HG02943 (cell line): Measurements from ENCODE around the gene FLNC.

ENCODE experiments used
- ATAC-seq: cut with Tn5 transposase; IDR thresholded peaks from one replicate; pipeline ENCODE4 v1.9.1; 2021; ENCODE audit warnings: mild to moderate bottlenecking, low read depth, moderate library complexity; ENCODE audit not compliant: unreplicated experiment

The FLNC gene

DNA sequence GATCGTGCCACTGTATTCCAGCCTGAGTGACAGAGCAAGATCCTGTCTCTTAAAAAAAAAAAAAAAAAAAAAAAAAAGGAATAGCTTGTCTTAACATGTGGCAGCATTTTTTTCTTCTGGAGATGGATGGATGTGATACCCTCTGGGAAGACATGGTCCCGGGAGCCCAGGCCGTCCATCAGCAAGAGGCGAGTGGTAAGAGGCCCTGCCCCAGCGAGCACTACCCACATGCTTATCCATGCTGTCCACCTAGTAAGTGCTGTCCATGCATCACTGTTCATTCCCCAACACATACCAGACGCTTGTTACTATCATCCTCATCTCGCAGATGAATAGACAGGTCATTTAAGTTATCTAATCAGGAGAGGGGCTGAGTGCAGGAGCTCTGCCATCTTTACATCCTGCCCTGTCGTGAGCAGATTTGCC lies 45.3 kb downstream of the FLNC start:
- no peak for ATAC-seq

DNA sequence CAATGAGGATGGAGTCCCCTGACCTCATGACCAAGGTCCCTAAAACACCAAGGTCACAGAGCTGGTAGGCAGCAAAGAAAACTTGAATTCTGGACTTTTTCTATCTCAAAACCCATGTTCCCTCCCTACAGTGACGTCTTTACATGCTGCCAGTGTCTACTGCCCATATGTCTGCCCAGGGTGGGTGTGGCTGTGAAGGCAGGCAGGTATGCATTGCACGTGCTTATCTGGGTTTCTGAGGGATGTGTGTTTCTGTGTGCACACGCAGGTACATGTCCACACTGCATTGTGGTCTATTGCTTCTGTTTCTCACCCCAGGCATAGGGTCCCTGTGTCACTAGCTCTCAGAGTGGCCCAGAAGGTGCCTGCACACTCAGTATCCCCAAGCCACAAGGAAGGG lies 45.9 kb downstream of the FLNC start:
- ATAC-seq: no peak

- no peak for ATAC-seq
These were observed 46.4 kb downstream of the FLNC start for GRCh38 chr7:128876586-128876977.

- no peak for ATAC-seq
These were observed 47.0 kb downstream of the FLNC start for GRCh38 chr7:128876978-128877755.

GRCh38 chr7:128877756-128878120 lies 47.5 kb downstream of the FLNC start:
- no peak for ATAC-seq

DNA sequence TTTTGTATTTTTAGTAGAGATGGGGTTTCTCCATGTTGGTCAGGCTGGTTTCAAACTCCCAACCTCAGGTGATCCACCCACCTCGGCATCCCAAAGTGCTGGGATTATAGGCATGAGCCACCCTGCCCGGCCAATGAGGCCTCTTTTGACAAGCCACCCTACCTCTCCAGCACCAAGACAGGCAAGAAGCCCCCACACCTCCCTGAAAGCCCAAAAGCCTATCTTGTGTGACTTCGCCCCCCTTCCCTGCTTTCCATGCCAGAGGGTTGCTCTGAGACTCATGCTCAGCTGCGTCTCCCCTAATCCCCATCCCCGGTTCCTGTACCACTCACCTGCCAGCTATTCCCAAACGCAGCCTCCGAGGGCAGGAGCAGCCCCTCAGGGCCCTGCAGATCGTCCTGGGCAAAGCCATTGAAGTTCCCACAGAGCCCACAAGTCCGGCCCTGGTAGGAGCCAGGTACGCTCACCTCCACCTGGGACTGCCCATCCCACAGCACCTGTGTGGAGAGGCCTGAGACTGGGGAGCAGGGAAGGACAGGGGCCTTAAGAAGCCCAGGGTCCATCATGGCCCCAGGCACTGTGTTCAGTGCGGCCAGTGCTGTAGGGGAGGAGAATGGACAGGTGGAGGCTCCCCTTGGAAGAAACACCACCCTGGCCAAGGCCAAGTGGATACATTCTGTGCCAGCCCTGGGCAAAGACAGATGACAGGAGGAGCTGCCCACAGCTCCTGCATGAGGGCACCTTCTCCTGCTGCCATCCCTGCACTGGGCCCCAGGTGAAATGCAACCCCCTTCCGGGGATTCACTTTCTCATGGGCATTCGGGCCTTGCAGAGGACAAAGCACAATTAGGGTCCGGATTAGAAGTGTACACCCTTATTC lies 48.3 kb downstream of the FLNC start:
- no peak for ATAC-seq

DNA sequence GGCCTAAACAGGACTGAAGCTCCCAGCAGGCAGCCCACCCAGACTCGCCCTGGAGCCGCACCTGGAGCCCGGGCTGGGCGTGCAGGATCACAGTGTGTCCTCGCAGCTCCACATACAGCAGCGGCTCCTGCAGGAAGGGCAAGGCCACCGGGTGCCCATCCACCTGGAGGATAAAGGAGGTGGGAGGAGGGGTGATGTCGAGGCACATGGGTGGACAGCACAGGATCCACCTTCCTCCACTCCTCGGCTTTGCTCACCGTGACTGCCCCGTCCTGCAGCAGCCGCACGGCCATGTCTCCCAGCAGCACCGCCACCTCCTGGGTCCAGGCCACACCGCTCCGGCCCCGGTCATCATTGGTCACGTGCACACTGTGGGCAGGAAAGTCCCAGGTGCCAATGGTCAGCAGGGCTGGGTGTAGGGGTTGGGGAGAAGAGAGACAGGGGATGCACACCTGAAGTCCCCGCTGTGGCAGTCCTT lies 49.3 kb downstream of the FLNC start:
- no peak for ATAC-seq

DNA sequence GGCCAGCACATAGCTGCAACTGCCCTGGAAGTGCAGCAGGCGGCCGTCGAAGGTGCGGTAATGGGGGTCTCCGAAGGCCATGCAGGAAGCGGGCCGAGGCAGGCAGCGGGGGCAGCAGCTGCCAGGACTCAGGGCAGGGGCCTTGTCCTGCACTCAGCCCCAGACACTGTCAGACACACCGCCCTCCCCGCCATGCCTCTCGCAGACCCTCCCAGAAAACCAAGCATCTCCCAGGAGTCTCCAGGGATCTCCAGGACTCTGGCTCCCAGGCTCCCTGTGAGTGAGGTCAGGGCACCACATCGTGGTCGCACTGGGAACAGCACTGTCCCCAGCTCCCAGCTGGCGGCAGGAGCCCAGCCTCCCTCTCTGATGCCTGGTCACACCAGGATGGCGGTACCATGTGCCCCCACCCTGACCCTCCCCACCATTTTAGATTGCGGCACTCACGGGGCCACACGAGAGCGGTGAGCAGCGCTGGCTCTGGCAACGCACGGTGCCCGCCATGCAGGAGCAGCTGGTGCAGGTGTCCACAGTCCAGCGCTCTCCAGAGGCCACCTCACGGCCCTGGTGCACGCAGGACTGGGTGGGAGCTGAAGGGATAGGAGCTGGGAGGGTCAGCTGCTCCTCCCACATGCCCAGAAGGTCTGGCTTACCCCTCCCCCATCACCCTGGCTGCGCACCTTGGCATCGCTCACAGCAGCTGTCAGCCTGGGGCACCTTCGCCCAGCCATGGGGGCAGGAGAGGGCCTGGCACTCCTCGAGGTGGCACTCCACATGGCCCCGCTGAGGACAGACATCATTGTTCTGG lies 49.9 kb downstream of the FLNC start:
- ATAC-seq: no peak

DNA sequence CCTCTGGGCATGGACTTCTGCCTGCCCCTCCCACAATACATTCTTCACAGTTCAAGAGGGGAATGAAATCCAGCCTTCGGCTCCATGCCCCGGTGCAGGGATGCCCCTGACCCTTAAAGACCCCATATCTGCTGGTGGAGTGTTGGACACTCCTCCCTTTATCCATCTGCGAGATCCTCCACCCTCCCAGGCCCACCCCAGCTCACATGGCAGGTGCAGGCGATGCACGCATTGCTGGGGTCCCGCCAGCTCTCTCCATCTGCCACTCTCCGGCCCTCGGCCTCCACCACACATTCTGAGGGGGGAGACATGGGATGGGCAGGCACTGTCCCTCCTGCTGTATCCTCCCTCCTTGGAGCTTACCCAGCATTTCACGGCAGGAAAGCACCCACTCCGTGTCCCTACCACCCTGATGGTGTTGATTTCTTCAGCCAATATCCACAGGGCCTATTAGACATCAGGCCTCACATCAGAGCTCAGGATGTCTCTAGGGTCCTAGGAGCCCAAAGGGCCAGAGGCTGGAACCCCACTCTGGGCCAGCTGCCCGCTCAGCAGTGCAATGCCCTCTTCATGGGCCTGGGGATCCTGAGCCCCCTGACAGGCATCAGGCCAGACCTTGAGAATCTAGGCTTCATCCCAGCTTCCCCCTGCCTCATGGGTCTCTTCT lies 50.7 kb downstream of the FLNC start:
- ATAC-seq: no peak

DNA sequence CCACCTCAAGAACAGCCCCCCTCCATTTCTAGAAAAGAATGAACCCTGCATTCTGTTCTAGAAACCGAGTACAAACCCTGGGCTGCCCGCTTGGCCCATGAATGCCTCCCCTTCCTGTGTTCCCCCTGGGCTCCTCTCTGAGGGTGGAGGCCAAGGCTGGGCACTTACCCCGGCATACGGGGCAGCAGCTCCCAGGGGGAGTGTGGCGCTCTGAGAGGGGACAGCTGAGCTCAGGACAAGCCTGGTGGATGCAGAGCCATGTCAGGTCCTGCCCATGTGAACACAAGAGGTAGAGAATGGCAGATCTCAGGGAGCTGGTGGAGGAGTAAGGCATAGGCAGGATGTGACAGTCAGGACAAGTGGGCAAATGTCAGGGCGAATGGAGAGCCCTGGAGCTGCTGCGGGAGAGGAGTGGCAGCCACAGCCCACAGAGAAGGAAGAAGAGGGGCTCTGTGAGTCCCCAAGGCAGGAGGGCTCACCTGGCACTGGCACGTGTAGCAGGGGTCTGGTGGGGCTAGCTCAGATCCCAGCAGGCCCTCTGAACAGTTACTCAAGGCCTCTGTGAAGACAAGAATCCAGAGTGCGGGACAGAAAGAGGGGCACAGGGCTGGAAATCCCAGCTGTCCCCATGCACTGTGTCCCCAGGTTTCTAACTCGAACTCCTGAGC lies 51.4 kb downstream of the FLNC start:
- ATAC-seq: no peak

DNA sequence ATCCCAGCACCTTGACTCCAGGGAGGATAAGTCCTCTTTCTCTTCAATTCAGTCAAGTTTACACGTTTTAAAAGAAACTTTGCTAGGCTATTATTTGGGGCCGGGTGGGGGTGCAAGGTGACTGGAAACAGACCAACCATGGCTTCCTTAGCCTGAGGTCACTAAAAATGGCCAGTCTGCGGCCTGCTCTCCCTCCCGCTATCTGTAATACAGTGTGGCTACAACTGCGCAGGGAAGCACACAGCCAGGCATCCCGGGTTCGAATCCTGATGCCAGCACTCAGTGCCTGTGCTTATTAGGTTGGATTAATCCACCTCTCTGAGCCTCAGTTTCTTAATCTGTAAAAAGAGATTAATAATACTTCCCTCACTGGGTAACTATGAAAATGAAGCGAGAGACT lies 51.9 kb downstream of the FLNC start:
- ATAC-seq: no peak

- no peak for ATAC-seq
These were observed 53.6 kb downstream of the FLNC start for GRCh38 chr7:128883622-128884448.

DNA sequence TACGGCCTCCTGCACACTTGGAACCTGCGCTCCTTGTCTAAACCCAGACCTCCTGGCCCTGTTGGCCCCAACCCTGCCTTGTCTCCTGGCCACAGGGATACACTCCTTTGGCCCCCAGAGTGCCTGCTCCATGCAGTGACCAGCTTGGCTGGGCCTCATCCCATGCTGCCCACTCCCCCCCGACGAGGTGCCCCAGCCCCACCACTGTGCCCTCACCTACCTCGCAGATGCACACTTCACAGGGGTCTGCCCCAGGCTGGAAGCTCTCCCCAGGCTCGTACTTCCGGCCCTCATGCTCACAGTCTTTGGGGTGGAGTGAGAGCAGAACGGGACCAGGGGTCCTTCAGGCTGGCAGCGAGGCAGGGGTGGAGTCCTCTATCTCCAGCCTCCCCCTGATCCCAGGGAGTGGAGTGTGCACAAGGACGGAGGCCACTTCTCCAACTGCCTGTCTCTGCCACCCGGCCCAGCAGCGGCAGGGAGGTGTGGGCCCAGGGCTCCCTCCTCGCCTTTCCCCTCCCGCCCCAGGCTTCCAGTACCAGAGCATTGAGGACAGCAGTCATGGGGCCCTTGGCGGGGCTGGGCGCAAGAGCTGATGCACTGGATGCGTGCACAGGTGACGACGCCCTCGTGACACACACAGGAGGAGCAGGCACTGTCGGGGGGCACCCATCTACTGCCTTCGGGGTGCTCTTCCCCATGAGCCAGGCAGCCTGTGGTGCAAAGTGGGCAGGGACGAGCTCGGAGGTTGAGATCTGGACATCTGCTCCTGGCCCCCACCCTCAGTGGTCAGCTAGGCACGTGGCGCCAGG lies 54.6 kb downstream of the FLNC start:
- no peak for ATAC-seq

- no peak for ATAC-seq
These were observed 55.4 kb downstream of the FLNC start for GRCh38 chr7:128885370-128886187.

DNA sequence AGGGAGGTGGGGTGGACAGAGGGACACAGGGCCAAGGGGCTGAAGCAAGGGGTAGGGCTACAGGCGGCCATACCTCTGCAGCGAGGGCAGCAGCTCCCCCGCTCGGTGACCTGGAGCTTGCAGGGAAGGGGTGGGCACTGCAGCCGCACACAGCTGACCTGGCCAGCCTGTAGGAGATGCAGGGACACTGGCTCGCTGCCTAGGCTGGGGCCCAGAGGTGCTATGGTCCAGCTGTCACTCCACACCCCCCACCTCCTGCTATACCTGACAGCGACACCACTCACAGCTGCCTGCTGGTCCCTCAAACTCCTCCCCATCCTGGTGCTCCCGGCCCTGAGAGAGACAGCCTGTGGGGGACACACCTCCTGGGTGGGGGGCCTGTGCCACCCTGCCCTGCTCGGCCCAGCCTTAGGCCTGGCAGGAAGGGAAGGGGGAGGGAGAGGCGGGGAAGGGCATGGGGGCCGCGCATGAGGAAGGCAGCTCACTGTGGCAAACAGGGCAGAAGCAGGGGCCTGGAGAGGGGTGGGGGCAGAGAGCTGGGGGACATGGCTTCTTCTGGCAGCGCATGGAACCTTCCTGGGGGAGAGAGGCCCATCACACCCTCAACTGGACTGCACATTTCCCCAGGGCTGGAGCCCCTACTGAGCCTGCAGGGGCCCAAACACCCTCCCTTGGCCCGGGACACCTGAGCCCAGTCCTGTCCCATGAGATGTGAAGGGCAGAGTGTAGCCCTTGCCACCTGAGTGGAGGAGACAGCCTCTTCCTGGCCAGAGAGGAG lies 56.4 kb downstream of the FLNC start:
- no peak for ATAC-seq

DNA sequence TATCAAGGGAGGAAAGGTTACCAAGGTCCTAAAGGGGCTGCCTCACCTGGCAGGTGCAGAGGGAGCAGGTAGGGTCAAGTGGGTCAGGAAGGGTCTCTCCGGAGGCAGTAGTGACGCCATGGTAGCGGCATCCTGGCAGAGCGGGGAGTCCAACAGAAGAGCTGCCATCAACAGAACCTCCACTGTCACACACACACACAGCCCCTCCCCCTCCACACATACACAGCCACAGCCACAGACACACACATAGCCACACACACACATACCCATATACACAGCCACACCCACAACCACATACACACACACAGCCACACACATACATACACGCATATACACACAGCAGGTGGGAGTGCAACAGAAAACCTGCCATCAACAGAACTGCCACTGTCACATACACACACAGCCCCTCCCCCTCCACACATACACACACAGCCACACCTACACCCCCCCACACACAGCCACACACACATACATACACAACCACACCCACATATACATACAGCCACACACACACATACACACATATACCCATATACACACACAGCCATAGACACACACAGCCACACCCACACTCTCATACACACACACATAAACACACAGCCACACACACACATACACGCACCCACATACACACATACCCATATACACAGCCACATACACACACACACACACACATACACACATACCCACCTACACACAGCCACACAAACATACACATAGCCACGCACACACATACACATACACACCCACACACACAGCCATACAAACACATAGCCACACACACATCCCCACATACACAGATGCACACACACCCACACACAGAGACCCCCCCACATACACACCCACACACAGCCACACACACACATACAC lies 57.2 kb downstream of the FLNC start:
- ATAC-seq: no peak
